ENCODE results near the gene SMIM35.

SMIM35 gene

GRCh38 chr11:118086913-118087768, at the start of gene SMIM35:
TSS of gene SMIM35 (minus strand) at chr11:118086963. CDS start at chr11:118086757, 206 bp downstream.
- Mint-ChIP-seq H3K27ac (no peak within 1 kb of the TSS), H3K36me3 (ENCODE audit: low read depth) (peaks cover 17% of the 10 kb centered on the region), H3K4me1 (ENCODE audit: low read depth) (peaks cover 56% of the 10 kb centered on the region), H3K9me3 (peaks cover 31% of the 10 kb centered on the region), H3K4me3 (no peak within 1 kb of the TSS), H3K27me3 (no peaks in the 10 kb centered on the region)
- intact Hi-C loops (cut with micrococcal nuclease): no loop called here

DNA sequence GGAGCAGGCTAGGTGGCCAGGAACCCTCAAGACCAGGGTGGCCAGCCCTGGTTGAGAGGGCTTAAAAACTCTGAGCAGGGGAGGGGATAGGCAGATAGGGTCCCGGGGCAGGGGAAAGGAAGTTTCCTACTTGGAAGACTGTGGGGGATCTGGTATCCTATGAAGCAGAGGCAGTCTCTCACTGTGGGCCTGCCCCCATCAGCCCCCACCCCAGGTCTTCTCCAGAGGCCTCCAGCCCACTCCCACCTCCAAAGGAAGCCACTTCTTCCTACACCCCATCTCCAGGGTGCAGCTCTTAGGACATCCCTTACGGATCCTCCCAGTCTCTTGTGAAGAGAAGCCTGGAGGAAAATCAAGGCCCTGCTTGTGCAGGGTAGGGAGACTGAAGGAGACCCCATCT, 49.6 kb upstream of the SMIM35 start:
- intact Hi-C loops (cut with micrococcal nuclease): no loop called here
- Mint-ChIP-seq H3K27ac (no peak overlapping the region), H3K4me3 (no peak overlapping the region), H3K4me1 (ENCODE audit: low read depth) (peaks cover 15% of the 10 kb centered on the region), H3K9me3 (no peaks in the 10 kb centered on the region), H3K36me3 (ENCODE audit: low read depth) (no peaks in the 10 kb centered on the region), H3K27me3 (peaks cover 28% of the 10 kb centered on the region)

- Mint-ChIP-seq H3K27ac (no peak overlapping the region), H3K4me3 (no peak overlapping the region), H3K36me3 (ENCODE audit: low read depth) (no peaks in the 10 kb centered on the region), H3K27me3 (peaks cover 29% of the 10 kb centered on the region), H3K9me3 (no peaks in the 10 kb centered on the region), H3K4me1 (ENCODE audit: low read depth) (peaks cover 15% of the 10 kb centered on the region)
- intact Hi-C loops (cut with micrococcal nuclease): no loop called here
These were observed 49.0 kb upstream of the SMIM35 start for GRCh38 chr11:118135796-118136165.

- intact Hi-C loops (cut with micrococcal nuclease): no loop called here
- Mint-ChIP-seq H3K27ac (no peak overlapping the region), H3K27me3 (peaks cover 26% of the 10 kb centered on the region), H3K4me1 (ENCODE audit: low read depth) (peaks cover 14% of the 10 kb centered on the region), H3K36me3 (ENCODE audit: low read depth) (no peaks in the 10 kb centered on the region), H3K9me3 (no peaks in the 10 kb centered on the region), H3K4me3 (no peak overlapping the region)
These were observed 48.5 kb upstream of the SMIM35 start for GRCh38 chr11:118135051-118135795.

GRCh38 chr11:118133816-118134215, 47.1 kb upstream of the SMIM35 start:
- Mint-ChIP-seq H3K27ac (no peak overlapping the region), H3K4me3 (no peak overlapping the region), H3K27me3 (peaks cover 22% of the 10 kb centered on the region), H3K4me1 (ENCODE audit: low read depth) (peaks cover 26% of the 10 kb centered on the region), H3K9me3 (no peaks in the 10 kb centered on the region), H3K36me3 (ENCODE audit: low read depth) (no peaks in the 10 kb centered on the region)
- intact Hi-C loops (cut with micrococcal nuclease): no loop called here

- Mint-ChIP-seq H3K4me1 (ENCODE audit: low read depth) (peaks cover 26% of the 10 kb centered on the region), H3K27me3 (peaks cover 18% of the 10 kb centered on the region), H3K36me3 (ENCODE audit: low read depth) (no peaks in the 10 kb centered on the region), H3K9me3 (no peaks in the 10 kb centered on the region), H3K27ac (no peak overlapping the region), H3K4me3 (no peak overlapping the region)
- intact Hi-C loops (cut with micrococcal nuclease): no loop called here
These were observed 45.8 kb upstream of the SMIM35 start for GRCh38 chr11:118132385-118133151.

- Mint-ChIP-seq H3K27me3 (peaks cover 7% of the 10 kb centered on the region), H3K4me3 (no peak overlapping the region), H3K4me1 (ENCODE audit: low read depth) (peaks cover 32% of the 10 kb centered on the region), H3K36me3 (ENCODE audit: low read depth) (no peaks in the 10 kb centered on the region), H3K27ac (peak overlapping the region; percentile 5), H3K9me3 (no peaks in the 10 kb centered on the region)
- intact Hi-C loops (cut with micrococcal nuclease): no loop called here
These were observed 42.9 kb upstream of the SMIM35 start for GRCh38 chr11:118129471-118130172.

GRCh38 chr11:118128721-118129470, 42.1 kb upstream of the SMIM35 start:
- peaks cover 5% of the 10 kb centered on the region for H3K27me3 Mint-ChIP-seq
- peaks cover 32% of the 10 kb centered on the region for H3K4me1 Mint-ChIP-seq (ENCODE audit: low read depth)
- H3K4me3 Mint-ChIP-seq: no peak overlapping the region
- intact Hi-C loops (cut with micrococcal nuclease): no loop called here
- no peaks in the 10 kb centered on the region for H3K9me3 Mint-ChIP-seq
- H3K27ac Mint-ChIP-seq: peak overlapping the region; percentile 5
- H3K36me3 Mint-ChIP-seq (ENCODE audit: low read depth): no peaks in the 10 kb centered on the region

GRCh38 chr11:118128310-118128709, 41.5 kb upstream of the SMIM35 start:
- Mint-ChIP-seq H3K4me1 (ENCODE audit: low read depth) (peaks cover 32% of the 10 kb centered on the region), H3K9me3 (no peaks in the 10 kb centered on the region), H3K36me3 (ENCODE audit: low read depth) (no peaks in the 10 kb centered on the region)

GRCh38 chr11:118126082-118126838, 39.5 kb upstream of the SMIM35 start:
- intact Hi-C loops (cut with micrococcal nuclease): no loop called here
- H3K27ac Mint-ChIP-seq: no peak overlapping the region
- peaks cover 2% of the 10 kb centered on the region for H3K27me3 Mint-ChIP-seq
- no peaks in the 10 kb centered on the region for H3K36me3 Mint-ChIP-seq (ENCODE audit: low read depth)
- H3K4me3 Mint-ChIP-seq: no peak overlapping the region
- H3K4me1 Mint-ChIP-seq (ENCODE audit: low read depth): peaks cover 32% of the 10 kb centered on the region
- H3K9me3 Mint-ChIP-seq: no peaks in the 10 kb centered on the region

More at GRCh38 chr11:118128310-118128709, 41.5 kb upstream of the SMIM35 start:
- Mint-ChIP-seq H3K4me3 (no peak overlapping the region), H3K27me3 (peaks cover 2% of the 10 kb centered on the region), H3K27ac (peak overlapping the region; percentile 5)
- intact Hi-C loops (cut with micrococcal nuclease): no loop called here

- no peaks in the 10 kb centered on the region for H3K27me3 Mint-ChIP-seq
- no peaks in the 10 kb centered on the region for H3K9me3 Mint-ChIP-seq
- intact Hi-C loops (cut with micrococcal nuclease): no loop called here
- H3K27ac Mint-ChIP-seq: no peak overlapping the region
- H3K4me1 Mint-ChIP-seq (ENCODE audit: low read depth): peaks cover 30% of the 10 kb centered on the region
- H3K4me3 Mint-ChIP-seq: no peak overlapping the region
- H3K36me3 Mint-ChIP-seq (ENCODE audit: low read depth): no peaks in the 10 kb centered on the region
These were observed 38.3 kb upstream of the SMIM35 start for GRCh38 chr11:118124929-118125535.

- H3K9me3 Mint-ChIP-seq: no peaks in the 10 kb centered on the region
- H3K36me3 Mint-ChIP-seq (ENCODE audit: low read depth): no peaks in the 10 kb centered on the region
- intact Hi-C loops (cut with micrococcal nuclease): no loop called here
- no peak overlapping the region for H3K27ac Mint-ChIP-seq
- H3K4me1 Mint-ChIP-seq (ENCODE audit: low read depth): peaks cover 11% of the 10 kb centered on the region
- peaks cover 10% of the 10 kb centered on the region for H3K27me3 Mint-ChIP-seq
- no peak overlapping the region for H3K4me3 Mint-ChIP-seq
These were observed 34.0 kb upstream of the SMIM35 start for GRCh38 chr11:118120793-118121192.

All from dendritic cell treated with granulocyte-macrophage colony-stimulating factor and Interleukin-4, amounts not matched to agents 40 ng/mL and 50 ng/mL, for 4 days (primary cell).